ENCODE data around the gene FAM200A.
A peak's percentile ranks its signal among the peaks of the same experiment; 100 is the strongest.
"Not testable (repeated sequence)": the region's sequence is repeated elsewhere in the genome, so short reads cannot be mapped to it uniquely, and the experiment has no call there.

Gene FAM200A

GRCh38 chr7:99504281-99504602, 47.7 kb downstream of the FAM200A start:
- DNase-seq (ENCODE audit: low spot score) = peak; percentile 96

GRCh38 chr7:99501236-99501635, 50.7 kb downstream of the FAM200A start:
- DNase-seq (ENCODE audit: low spot score) = not testable (repeated sequence)

- no peak for DNase-seq (ENCODE audit: low spot score)
Observed at GRCh38 chr7:99500637-99501009, 51.3 kb downstream of the FAM200A start.

GRCh38 chr7:99499721-99500636, 51.9 kb downstream of the FAM200A start, which contains the start of gene ZNF394:
Gene ZNF394 (minus strand): TSS chr7:99500281. CDS start chr7:99500093, 188 bp downstream.
- DNase-seq (ENCODE audit: low spot score) = peak; percentile 89

GRCh38 chr7:99499371-99499720, 52.6 kb downstream of the FAM200A start:
- DNase-seq (ENCODE audit: low spot score) = no peak

- no peak for DNase-seq (ENCODE audit: low spot score)
Observed at GRCh38 chr7:99498546-99498944, 53.4 kb downstream of the FAM200A start.

GRCh38 chr7:99497766-99498545, 54.0 kb downstream of the FAM200A start:
- DNase-seq (ENCODE audit: low spot score) = no peak
